ENCODE data around the gene ADGRD1.

ADGRD1 gene

DNA sequence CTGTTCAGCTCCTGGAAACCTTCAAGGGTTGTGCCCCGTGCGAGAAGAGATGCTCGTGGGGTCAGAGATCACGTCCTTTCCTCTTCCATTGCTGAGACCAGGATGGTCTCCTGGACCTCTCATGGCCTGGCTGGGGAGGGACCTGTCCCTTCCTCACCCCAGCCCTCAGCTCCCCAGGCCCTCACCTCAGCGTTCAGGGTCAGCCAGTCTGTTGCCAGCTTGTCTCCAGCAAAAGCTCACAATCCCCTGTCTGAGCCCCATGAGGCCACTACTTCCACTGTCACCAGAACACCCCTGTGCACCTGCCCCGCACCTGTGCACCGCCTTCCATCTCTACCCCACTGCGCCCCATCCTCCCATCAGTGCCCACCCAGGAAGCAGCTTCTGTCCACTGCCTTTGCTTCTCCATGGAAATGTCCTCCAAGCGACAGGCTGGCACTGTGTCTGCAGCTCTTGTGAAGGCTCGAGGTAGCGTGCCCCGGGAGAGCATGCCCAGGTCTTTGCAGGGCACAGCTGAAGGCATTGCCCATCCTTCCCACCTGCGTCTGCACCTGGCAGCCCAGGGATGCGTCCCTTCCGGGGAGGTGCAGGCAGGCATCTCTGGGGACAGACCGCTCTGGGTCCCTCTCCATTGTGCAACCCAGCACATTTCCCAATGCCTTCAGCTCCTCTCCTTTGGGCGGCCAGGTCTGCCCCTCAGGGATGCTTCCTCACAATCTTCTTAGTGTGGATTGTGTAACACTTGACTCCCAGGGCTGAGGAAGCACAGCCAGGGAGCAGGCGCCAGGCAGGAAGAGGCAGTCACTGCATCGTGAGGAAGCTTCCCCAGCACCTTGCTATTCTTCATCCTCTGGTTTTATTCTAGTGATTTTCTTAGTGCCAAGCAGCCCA, 179.6 kb downstream of the ADGRD1 start:
- no peak overlapping the region for H3K4me3 ChIP-seq (ENCODE audit: low read depth, low read length)
- TF ChIP-seq, protein P1, sequence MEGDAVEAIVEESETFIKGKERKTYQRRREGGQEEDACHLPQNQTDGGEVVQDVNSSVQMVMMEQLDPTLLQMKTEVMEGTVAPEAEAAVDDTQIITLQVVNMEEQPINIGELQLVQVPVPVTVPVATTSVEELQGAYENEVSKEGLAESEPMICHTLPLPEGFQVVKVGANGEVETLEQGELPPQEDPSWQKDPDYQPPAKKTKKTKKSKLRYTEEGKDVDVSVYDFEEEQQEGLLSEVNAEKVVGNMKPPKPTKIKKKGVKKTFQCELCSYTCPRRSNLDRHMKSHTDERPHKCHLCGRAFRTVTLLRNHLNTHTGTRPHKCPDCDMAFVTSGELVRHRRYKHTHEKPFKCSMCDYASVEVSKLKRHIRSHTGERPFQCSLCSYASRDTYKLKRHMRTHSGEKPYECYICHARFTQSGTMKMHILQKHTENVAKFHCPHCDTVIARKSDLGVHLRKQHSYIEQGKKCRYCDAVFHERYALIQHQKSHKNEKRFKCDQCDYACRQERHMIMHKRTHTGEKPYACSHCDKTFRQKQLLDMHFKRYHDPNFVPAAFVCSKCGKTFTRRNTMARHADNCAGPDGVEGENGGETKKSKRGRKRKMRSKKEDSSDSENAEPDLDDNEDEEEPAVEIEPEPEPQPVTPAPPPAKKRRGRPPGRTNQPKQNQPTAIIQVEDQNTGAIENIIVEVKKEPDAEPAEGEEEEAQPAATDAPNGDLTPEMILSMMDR (IDR thresholded peaks at IDR 0.05; ENCODE audit: insufficient read depth, low read length, missing control alignments): no peak
- ChIA-PET POLR2A (interaction anchor here (0.5 kb wide), 1 partner anchor 240 kb away, joined by 3 read pairs; no protein-coding TSS in a partner anchor), CTCF (interaction anchor here (0.9 to 3.9 kb wide), 7 partner anchors 11 to 693 kb away, joined by 3 to 30 read pairs (median 5); no protein-coding TSS in a partner anchor)
- no peak for DNase-seq (ENCODE audit: low read depth, low spot score)

- ChIA-PET CTCF (interaction anchor here (1.0 to 1.5 kb wide), 2 partner anchors 30 to 318 kb away, joined by 3 to 5 read pairs; no protein-coding TSS in a partner anchor), POLR2A (interaction anchor here (0.5 kb wide), 1 partner anchor 241 kb away, joined by 3 read pairs; no protein-coding TSS in a partner anchor)
- TF ChIP-seq, protein P1 (IDR thresholded peaks at IDR 0.05; ENCODE audit: insufficient read depth, low read length, missing control alignments): no peak
- H3K4me3 ChIP-seq (ENCODE audit: low read depth, low read length): no peak overlapping the region
- DNase-seq (ENCODE audit: low read depth, low spot score): no peak
Observed at GRCh38 chr12:131133994-131134393, 180.3 kb downstream of the ADGRD1 start.

DNA sequence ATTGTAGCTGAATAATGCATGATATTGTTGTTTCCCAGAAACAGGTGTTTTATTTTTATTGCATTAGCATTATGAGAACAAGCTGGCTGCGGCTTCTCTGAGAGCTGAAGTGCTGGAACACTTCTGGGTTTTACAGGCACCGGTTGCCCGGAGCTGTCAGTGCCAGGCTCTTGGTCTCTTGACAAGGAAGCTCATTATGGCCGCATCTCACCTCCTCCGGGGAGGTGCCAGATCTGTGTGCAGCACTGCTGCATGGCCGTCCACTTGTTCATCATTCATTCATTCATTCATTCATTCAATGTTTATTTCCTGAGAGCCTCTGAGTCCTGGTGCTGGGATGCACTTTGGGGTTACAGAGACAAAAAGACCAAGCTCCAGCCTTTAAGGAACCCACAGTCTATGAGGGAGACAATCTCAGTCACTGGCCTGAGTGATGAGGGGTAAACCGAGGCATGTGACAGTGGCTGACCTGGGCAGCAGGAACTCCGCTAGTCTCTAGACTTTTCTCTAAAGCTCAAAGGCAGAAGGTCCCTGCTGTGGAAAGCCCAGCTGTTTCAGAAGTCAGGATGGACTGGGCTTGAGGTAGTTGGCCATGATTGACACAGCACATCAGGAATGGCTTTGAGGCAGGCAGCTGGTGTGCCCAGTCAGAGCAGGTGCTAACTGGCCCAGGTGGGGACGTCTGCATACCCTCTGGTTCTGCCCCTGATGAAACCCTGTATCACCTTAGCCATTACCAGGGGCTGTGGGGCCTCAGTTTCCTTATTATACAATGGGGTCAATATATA, 181.0 kb downstream of the ADGRD1 start:
- ChIA-PET CTCF (interaction anchor here (1.0 kb wide), 1 partner anchor 30 kb away, joined by 5 read pairs; no protein-coding TSS in a partner anchor), POLR2A (no interaction called here)
- TF ChIP-seq, protein P1 (IDR thresholded peaks at IDR 0.05; ENCODE audit: insufficient read depth, low read length, missing control alignments): no peak
- H3K4me3 ChIP-seq (ENCODE audit: low read depth, low read length): no peak overlapping the region
- DNase-seq (ENCODE audit: low read depth, low spot score): no peak

DNA sequence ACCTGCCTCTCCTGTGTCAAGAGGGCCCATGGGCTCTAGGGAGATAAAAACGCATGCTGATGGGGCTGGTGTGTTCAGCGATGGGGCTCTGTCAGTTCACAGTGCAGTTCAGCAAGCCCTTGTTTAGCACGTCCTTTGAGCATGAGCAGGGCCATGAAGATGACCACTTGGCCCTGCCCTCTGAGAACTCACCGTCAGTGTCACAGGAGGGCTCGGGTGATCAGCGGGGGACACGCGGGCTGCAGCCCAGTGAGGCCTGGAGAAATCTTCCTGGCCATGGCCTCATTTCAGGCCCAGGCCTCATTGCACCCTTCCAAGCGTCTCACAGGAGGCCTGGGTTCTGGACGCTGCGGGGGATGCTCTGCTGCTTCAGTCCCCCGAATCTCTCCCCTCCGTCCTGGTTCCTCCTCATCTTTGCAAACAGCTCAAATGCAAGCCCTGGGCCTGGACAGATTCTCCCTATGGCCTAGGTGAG, 181.6 kb downstream of the ADGRD1 start:
- CTCF ChIA-PET: no interaction called here

DNA sequence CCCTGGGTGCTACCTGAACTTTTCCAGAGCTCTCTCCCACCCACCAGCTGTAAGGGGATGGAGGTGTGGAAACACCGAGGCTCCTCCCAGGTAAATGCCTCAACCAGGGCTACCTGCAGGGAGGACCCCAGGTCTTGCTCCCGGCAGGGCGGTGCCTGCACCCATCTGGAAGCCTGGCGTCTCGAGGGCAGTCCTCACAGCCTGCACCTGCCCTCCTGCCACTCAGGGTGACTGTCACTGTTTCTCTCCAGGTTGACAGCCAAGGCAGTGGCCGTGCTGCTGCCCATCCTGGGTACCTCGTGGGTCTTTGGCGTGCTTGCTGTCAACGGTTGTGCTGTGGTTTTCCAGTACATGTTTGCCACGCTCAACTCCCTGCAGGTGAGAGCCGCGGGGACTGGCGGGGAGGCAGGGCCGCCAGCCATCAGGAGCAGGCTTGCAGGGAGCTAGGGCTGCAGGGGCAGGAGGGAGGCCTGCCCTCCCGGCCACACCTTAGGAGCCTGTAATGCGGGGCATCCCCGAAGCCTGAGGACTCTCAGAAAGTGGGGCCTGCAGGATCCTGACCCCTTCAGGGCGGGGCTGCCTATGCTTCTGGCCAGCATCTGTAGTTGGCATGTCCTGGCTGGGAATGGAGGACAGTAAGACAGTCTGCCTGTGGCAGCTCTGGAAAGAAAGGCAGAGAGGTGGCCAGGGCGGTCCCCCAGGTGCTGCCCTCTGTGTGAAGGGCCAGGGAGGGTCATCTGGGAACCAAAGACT, 182.3 kb downstream of the ADGRD1 start:
- TF ChIP-seq, protein P1 (IDR thresholded peaks at IDR 0.05; ENCODE audit: insufficient read depth, low read length, missing control alignments): no peak
- DNase-seq (ENCODE audit: low read depth, low spot score): no peak
- ChIA-PET CTCF (no interaction called here), POLR2A (no interaction called here)
- H3K4me3 ChIP-seq (ENCODE audit: low read depth, low read length): no peak overlapping the region

More for the DNA sequence above, 181.6 kb downstream of the ADGRD1 start:
- no peak for DNase-seq (ENCODE audit: low read depth, low spot score)
- POLR2A ChIA-PET: no interaction called here
- no peak overlapping the region for H3K4me3 ChIP-seq (ENCODE audit: low read depth, low read length)
- TF ChIP-seq, protein P1 (IDR thresholded peaks at IDR 0.05; ENCODE audit: insufficient read depth, low read length, missing control alignments): no peak

Data from AG04449 (cell line).